Loucy (cell line): ENCODE measurements around the gene DGAT2.

ENCODE experiments used
- EZH2phosphoT487 ChIP-seq: fragments of 200-600 bp; IDR thresholded peaks from 2 replicates; pipeline ENCODE4 v1.6.1; 2018; ENCODE audit warnings: antibody characterized with exemption, mild to moderate bottlenecking, moderate library complexity, borderline replicate concordance
- TF ChIP-seq, protein P1 (sequence below): fragments of 200-600 bp; sonication (generic); conservative IDR thresholded peaks from 2 replicates; pipeline ENCODE4 v1.5.1; 2014; ENCODE audit warnings: mild to moderate bottlenecking, antibody characterized with exemption, low read length

DNA sequence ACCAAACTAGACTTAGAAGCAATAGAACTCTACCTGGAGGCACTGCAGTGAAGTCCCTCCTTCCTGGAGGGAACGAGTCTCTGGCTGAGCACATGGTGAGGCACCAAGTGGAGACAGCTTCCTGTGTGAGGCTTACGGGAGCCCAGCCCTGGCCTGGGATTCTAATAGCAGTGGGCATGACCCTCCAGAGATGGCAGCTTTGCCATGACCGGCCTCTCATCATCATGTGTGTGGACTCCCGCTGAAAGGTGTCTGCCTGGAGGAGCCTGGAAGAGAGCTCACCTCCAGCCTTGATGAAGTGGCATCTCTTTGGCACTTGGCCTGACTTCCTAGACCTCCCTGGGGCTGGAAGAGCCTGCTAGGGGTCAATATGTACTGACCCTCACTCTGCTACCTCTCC lies 8.0 kb downstream of the DGAT2 start:
- TF ChIP-seq, protein P1, sequence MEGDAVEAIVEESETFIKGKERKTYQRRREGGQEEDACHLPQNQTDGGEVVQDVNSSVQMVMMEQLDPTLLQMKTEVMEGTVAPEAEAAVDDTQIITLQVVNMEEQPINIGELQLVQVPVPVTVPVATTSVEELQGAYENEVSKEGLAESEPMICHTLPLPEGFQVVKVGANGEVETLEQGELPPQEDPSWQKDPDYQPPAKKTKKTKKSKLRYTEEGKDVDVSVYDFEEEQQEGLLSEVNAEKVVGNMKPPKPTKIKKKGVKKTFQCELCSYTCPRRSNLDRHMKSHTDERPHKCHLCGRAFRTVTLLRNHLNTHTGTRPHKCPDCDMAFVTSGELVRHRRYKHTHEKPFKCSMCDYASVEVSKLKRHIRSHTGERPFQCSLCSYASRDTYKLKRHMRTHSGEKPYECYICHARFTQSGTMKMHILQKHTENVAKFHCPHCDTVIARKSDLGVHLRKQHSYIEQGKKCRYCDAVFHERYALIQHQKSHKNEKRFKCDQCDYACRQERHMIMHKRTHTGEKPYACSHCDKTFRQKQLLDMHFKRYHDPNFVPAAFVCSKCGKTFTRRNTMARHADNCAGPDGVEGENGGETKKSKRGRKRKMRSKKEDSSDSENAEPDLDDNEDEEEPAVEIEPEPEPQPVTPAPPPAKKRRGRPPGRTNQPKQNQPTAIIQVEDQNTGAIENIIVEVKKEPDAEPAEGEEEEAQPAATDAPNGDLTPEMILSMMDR, result no peak
- no peak for TF ChIP-seq EZH2phosphoT487
